KMS-11 (cell line): Measurements from ENCODE around the gene EIPR1.

Experiments
- H2AFZ ChIP-seq: fragments of 200-600 bp; sonication (generic); 2 replicates; pipeline ENCODE4 v1.6.1; 2016; ENCODE audit warnings: antibody characterized with exemption, mixed run types, low read depth
- H3K27ac ChIP-seq: fragments of 200-600 bp; sonication (generic); 2 replicates; pipeline ENCODE4 v1.6.1; 2016; ENCODE audit warnings: mild to moderate bottlenecking, mixed run types
- H3K27me3 ChIP-seq: fragments of 200-600 bp; sonication (generic); 2 replicates; pipeline ENCODE4 v1.6.1; 2017; ENCODE audit warnings: mild to moderate bottlenecking, low read depth, mixed run types, moderate library complexity; ENCODE audit not compliant: insufficient read depth
- H3K36me3 ChIP-seq: fragments of 200-600 bp; sonication (generic); 2 replicates; pipeline ENCODE4 v1.6.1; 2017; ENCODE audit warnings: mild to moderate bottlenecking, mixed run types; ENCODE audit not compliant: insufficient read depth
- H3K4me1 ChIP-seq: fragments of 200-600 bp; sonication (generic); 2 replicates; pipeline ENCODE4 v1.6.1; 2016; ENCODE audit warnings: mild to moderate bottlenecking, low read depth, mixed run types; ENCODE audit not compliant: poor library complexity, severe bottlenecking
- H3K4me2 ChIP-seq: fragments of 200-600 bp; sonication (generic); 2 replicates; pipeline ENCODE4 v1.7.0; 2016; ENCODE audit warnings: mild to moderate bottlenecking, mixed run types
- H3K4me3 ChIP-seq: fragments of 200-600 bp; sonication (generic); IDR thresholded peaks from 2 replicates; pipeline ENCODE4 v1.6.1; 2017; ENCODE audit warnings: low read depth, low read length, mixed read lengths; ENCODE audit not compliant: insufficient read depth
- H3K79me2 ChIP-seq: fragments of 200-600 bp; sonication (generic); 2 replicates; pipeline ENCODE4 v1.6.1; 2016; ENCODE audit warnings: low read depth, mixed run types; ENCODE audit not compliant: insufficient read depth
- H3K9ac ChIP-seq: fragments of 200-600 bp; sonication (generic); 2 replicates; pipeline ENCODE4 v1.6.1; 2016; ENCODE audit warnings: mild to moderate bottlenecking, mixed run types
- H4K20me1 ChIP-seq: fragments of 200-600 bp; sonication (generic); 2 replicates; pipeline ENCODE4 v1.6.1; 2016; ENCODE audit warnings: mild to moderate bottlenecking, mixed run types; ENCODE audit not compliant: insufficient read depth
- CTCF ChIP-seq: fragments of 200-600 bp; sonication (generic); conservative IDR thresholded peaks from 2 replicates; pipeline ENCODE4 v1.6.1; 2017; ENCODE audit warnings: low read depth, mild to moderate bottlenecking, antibody characterized with exemption, low read length, moderate library complexity, mixed read lengths

EIPR1 gene

DNA sequence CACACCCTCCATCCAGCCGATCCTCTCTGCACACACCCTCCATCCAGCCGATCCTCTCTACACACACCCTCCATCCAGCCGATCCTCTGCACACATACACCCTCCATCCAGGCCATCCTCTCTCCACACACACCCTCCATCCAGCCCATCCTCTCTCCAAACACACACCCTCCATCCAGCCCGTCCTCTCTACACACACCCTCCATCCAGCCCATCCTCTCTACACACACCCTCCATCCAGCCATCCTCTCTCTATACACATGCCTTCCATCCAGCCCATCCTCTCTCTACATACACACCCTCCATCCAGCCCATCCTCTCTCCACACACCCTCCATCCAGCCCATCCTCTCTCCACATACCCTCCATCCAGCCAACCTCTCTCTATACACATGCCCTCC, 83.1 kb downstream of the EIPR1 start:
- no peaks in the 10 kb centered on the region for H3K36me3 ChIP-seq
- no peaks in the 10 kb centered on the region for H3K79me2 ChIP-seq
- H3K27ac ChIP-seq = no peak overlapping the region
- no peaks in the 10 kb centered on the region for H3K4me1 ChIP-seq
- no peaks in the 10 kb centered on the region for H4K20me1 ChIP-seq
- H3K4me3 ChIP-seq = no peak overlapping the region
- H3K27me3 ChIP-seq = no peaks in the 10 kb centered on the region
- TF ChIP-seq CTCF = no peak
- H2AFZ ChIP-seq = no peak overlapping the region
- H3K4me2 ChIP-seq = no peak overlapping the region
- no peak overlapping the region for H3K9ac ChIP-seq

GRCh38 chr2:3294069-3294468, 83.5 kb downstream of the EIPR1 start:
- TF ChIP-seq CTCF = no peak
- no peaks in the 10 kb centered on the region for H3K36me3 ChIP-seq
- H3K79me2 ChIP-seq = no peaks in the 10 kb centered on the region
- H3K9ac ChIP-seq = no peak overlapping the region
- no peaks in the 10 kb centered on the region for H4K20me1 ChIP-seq
- H3K4me3 ChIP-seq = no peak overlapping the region
- no peaks in the 10 kb centered on the region for H3K27me3 ChIP-seq
- H2AFZ ChIP-seq = no peak overlapping the region
- no peak overlapping the region for H3K4me2 ChIP-seq
- H3K27ac ChIP-seq = no peak overlapping the region
- H3K4me1 ChIP-seq = no peaks in the 10 kb centered on the region

DNA sequence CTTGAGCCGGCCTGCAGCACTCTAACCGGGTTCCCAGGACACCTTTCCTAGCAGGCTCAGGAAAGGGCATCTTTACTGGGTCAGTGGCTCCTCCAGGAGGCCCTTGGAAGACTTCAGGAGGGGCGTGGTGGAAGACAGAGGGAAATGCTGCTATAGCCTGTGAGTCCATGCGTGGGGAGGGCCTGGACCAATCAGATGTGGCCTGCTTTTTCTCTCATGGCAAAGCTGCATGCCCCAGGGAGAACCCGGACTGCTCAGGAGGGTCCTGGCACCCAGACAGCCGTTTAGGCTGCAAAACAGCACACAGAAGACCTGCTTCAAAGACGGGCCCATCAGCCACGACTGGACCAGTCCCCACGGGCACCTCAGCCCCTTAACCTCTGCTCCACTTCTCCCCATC, 84.4 kb downstream of the EIPR1 start:
- no peaks in the 10 kb centered on the region for H3K36me3 ChIP-seq
- no peak overlapping the region for H3K4me2 ChIP-seq
- no peaks in the 10 kb centered on the region for H4K20me1 ChIP-seq
- H3K9ac ChIP-seq = no peak overlapping the region
- no peak overlapping the region for H3K4me3 ChIP-seq
- no peak for TF ChIP-seq CTCF
- no peaks in the 10 kb centered on the region for H3K4me1 ChIP-seq
- H3K27me3 ChIP-seq = no peaks in the 10 kb centered on the region
- no peaks in the 10 kb centered on the region for H3K79me2 ChIP-seq
- H2AFZ ChIP-seq = no peak overlapping the region
- no peak overlapping the region for H3K27ac ChIP-seq

DNA sequence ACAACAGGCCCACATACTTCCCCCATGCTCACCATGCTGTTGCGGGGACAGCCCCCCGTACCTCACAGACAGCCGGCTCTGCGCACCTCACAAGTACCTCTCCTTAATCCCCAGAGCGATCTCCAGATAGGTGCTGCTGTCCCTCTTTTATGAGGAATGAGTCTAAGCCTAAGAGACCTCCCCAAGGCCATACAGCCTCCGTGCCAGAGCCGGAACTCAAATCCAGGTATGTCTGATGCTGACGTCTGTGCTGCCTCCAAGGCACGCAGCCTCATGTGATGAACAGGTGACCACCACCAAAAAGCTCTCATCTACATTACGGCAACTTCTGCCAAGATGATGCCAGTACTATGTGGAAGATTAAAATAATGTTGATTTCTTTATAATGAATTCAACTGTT, 85.2 kb downstream of the EIPR1 start:
- no peak overlapping the region for H3K4me3 ChIP-seq
- H2AFZ ChIP-seq = no peak overlapping the region
- H3K27ac ChIP-seq = no peak overlapping the region
- no peak for TF ChIP-seq CTCF
- no peaks in the 10 kb centered on the region for H3K4me1 ChIP-seq
- no peaks in the 10 kb centered on the region for H3K27me3 ChIP-seq
- no peaks in the 10 kb centered on the region for H3K36me3 ChIP-seq
- H3K4me2 ChIP-seq = no peak overlapping the region
- no peaks in the 10 kb centered on the region for H3K79me2 ChIP-seq
- no peaks in the 10 kb centered on the region for H4K20me1 ChIP-seq
- no peak overlapping the region for H3K9ac ChIP-seq

GRCh38 chr2:3291750-3292149, 85.9 kb downstream of the EIPR1 start:
- no peaks in the 10 kb centered on the region for H3K36me3 ChIP-seq
- H3K9ac ChIP-seq = no peak overlapping the region
- no peak overlapping the region for H2AFZ ChIP-seq
- no peaks in the 10 kb centered on the region for H3K4me1 ChIP-seq
- no peaks in the 10 kb centered on the region for H4K20me1 ChIP-seq
- TF ChIP-seq CTCF = no peak
- no peak overlapping the region for H3K4me2 ChIP-seq
- no peak overlapping the region for H3K4me3 ChIP-seq
- H3K27me3 ChIP-seq = no peaks in the 10 kb centered on the region
- H3K79me2 ChIP-seq = no peaks in the 10 kb centered on the region
- no peak overlapping the region for H3K27ac ChIP-seq
